ENCODE measurements around the gene TTLL7.

TTLL7 gene

DNA sequence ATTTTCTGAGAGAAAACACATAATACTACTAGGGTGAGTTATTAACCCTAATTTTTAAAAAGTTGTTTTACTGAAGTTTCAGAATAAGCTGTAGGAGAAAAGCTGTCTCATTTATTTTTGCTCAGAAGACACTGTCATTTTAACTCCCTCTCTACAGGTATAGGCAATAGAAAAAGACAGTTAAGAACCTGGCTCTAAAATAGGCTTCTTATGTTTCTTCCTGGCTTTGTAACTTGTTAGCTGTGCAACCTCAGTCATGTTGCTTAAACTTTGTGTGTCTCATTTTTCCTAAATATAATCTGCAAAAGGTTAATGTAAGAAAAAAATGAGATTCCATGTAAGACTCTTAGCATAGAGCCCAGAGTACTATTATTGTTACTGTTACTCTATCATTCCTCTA is 64.4 kb downstream of the TTLL7 start:
- H3K4me3 ChIP-seq (ENCODE audit: low read depth, low read length) = no peak overlapping the region
- DNase-seq (ENCODE audit: low read depth) = no peak
- TF ChIP-seq, protein P1, sequence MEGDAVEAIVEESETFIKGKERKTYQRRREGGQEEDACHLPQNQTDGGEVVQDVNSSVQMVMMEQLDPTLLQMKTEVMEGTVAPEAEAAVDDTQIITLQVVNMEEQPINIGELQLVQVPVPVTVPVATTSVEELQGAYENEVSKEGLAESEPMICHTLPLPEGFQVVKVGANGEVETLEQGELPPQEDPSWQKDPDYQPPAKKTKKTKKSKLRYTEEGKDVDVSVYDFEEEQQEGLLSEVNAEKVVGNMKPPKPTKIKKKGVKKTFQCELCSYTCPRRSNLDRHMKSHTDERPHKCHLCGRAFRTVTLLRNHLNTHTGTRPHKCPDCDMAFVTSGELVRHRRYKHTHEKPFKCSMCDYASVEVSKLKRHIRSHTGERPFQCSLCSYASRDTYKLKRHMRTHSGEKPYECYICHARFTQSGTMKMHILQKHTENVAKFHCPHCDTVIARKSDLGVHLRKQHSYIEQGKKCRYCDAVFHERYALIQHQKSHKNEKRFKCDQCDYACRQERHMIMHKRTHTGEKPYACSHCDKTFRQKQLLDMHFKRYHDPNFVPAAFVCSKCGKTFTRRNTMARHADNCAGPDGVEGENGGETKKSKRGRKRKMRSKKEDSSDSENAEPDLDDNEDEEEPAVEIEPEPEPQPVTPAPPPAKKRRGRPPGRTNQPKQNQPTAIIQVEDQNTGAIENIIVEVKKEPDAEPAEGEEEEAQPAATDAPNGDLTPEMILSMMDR (IDR thresholded peaks at IDR 0.05; ENCODE audit: control insufficient read depth, extremely low read depth, insufficient read depth) = no peak

DNA sequence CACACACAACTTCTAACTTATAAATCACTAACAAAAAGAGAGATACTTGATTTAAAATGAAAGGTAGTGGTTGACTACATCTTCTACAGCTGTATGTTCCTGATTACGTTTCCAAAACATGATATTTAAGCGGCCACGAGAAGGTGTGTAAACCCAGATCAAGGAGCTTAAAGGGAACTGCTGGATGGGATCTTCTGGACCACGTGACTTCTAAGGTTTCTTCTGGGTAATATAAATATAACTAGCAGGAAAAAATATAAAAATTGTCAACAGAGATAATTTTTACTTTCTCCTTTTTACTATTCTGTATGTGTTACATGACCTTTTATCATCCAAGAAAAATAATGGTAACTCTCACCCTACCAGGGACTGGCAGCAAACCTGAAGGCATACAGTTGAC is 66.2 kb downstream of the TTLL7 start:
- DNase-seq (ENCODE audit: low read depth) = no peak
- no peak overlapping the region for H3K4me3 ChIP-seq (ENCODE audit: low read depth, low read length)
- TF ChIP-seq, protein P1 (IDR thresholded peaks at IDR 0.05; ENCODE audit: control insufficient read depth, extremely low read depth, insufficient read depth) = no peak

DNA sequence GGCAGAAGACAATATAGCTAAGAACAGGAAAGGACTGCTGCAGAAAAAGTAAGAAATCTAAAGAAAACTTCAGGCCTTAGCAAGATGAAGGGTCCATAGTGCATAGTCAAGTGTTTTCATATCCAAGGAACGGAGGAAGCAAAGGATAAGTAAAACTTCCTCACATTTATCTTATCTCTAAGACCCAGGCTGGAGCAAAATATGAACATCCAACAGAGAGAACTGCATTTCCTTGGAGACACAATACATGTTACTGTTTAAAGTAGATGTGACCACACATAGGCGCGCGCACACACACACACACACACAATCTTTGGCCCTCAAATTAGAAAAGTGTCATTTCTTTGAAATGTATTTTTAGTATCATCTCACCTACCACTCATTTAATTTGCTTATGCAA is 66.7 kb downstream of the TTLL7 start:
- TF ChIP-seq, protein P1 (IDR thresholded peaks at IDR 0.05; ENCODE audit: control insufficient read depth, extremely low read depth, insufficient read depth) = no peak
- no peak for DNase-seq (ENCODE audit: low read depth)
- H3K4me3 ChIP-seq (ENCODE audit: low read depth, low read length) = no peak overlapping the region

DNA sequence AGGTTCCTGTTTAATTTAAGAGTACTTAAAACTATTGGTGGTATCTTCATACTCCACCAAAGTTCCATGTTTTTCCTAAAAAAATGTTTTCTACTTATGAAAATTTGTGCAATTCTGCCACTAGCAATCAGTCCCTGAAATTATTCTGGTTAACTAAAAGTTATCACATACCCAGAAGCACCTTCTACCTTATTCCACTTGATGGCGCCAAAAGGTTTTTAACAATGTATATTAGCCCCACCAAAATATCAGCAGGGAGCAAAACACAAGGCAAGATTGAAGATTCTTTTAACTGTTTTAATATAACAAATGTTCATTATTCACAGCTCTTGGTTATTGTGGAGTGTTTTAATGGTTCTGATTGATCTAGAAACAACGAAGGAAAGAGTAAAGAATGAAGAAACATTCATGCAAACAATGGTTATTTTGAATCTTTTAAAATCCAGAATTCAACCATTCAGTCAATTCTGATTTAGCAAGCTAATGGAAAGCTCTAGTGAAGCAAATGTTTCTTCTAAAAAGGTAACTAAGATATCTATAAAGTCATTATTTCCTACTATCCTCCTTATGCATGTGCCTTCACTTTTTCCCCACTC is 67.2 kb downstream of the TTLL7 start:
- H3K4me3 ChIP-seq (ENCODE audit: low read depth, low read length) = no peak overlapping the region
- DNase-seq (ENCODE audit: low read depth) = peak; percentile 21
- TF ChIP-seq, protein P1 (IDR thresholded peaks at IDR 0.05; ENCODE audit: control insufficient read depth, extremely low read depth, insufficient read depth) = peak; percentile 67

DNA sequence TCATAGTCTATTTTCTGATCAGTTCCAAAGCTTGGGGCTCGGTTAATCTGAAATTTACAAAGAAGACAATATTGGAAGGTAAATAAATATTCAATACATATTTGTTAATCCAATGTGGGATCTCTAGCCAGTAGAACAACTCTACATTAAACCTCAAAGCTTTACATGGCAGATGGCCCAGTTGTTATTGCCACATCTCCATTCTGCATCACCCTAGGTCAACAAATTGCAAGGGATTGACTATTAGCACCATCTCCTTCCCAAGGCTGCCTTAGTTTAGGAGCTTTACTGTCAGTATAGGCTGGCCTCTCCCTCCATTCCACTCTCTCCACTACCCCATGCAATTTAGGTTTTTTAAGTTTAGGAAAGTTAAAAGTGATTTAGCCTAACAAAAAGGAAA is 69.7 kb downstream of the TTLL7 start:
- H3K4me3 ChIP-seq (ENCODE audit: low read depth, low read length) = no peak overlapping the region
- TF ChIP-seq, protein P1 (IDR thresholded peaks at IDR 0.05; ENCODE audit: control insufficient read depth, extremely low read depth, insufficient read depth) = no peak
- peak; percentile 37 for DNase-seq (ENCODE audit: low read depth)

DNA sequence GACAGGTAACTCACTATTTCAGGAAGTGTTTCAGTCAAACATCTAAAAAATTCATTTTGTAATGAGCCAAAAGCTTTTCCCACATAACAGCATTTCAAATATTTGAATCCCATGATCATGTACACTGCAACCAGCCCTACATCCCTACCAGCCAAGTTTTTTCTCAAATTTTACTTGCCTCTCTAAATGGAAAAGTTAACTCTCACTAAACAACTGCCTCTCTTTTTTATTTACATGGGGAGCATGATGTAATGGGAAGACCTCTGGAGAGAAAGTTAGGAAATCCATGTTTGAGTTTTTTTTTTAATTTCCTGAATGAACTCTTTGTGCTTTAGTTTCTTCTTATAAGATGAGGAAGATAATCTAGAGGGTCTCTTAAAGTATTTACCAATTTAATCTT is 70.5 kb downstream of the TTLL7 start:
- TF ChIP-seq, protein P1 (IDR thresholded peaks at IDR 0.05; ENCODE audit: control insufficient read depth, extremely low read depth, insufficient read depth) = no peak

DNA sequence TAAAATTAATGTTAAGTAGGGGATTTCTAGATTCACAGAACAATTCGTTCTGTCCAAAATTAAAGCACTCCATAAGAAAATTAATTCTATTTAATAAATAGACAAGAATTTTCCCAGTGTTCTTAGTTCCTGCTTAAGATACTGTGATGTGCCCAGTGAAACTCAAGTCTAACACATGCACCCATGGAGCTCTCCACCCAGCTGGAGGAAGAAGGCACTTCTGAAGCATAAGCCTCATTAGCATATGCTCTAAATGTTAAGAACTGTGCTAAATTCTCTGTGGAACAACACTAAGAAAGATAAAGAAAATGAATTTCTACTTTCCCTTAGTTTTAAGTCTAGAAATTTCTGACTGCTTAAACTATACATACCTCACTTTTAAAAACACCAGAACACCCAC is 71.2 kb downstream of the TTLL7 start:
- H3K4me3 ChIP-seq (ENCODE audit: low read depth, low read length) = no peak overlapping the region
- DNase-seq (ENCODE audit: low read depth) = no peak
- TF ChIP-seq, protein P1 (IDR thresholded peaks at IDR 0.05; ENCODE audit: control insufficient read depth, extremely low read depth, insufficient read depth) = no peak

More for the DNA sequence above, 70.5 kb downstream of the TTLL7 start:
- no peak overlapping the region for H3K4me3 ChIP-seq (ENCODE audit: low read depth, low read length)
- no peak for DNase-seq (ENCODE audit: low read depth)
